Activated naive CD8-positive, alpha-beta T cell treated with anti-CD3 and anti-CD28 coated beads, Interleukin-2, amount 50 U/mL, for 24 hours (primary cell): ENCODE results near the gene FAM53A.
A peak's percentile ranks its signal among the peaks of the same experiment; 100 is the strongest.

Experiments used
- ATAC-seq: fragments of 150-1000 bp; cut with Tn5 transposase; one replicate; pipeline ENCODE4 v1.10.0; 2021
- DNase-seq: peaks from one replicate; pipeline ENCODE4 v3.0.0; 2021
- H3K27ac Mint-ChIP-seq: one replicate; pipeline ENCODE4 v1.8.0; 2021; ENCODE audit warnings: mild to moderate bottlenecking, mixed read lengths
- H3K27me3 Mint-ChIP-seq: one replicate; pipeline ENCODE4 v1.8.0; 2021; ENCODE audit warnings: mixed read lengths
- H3K36me3 Mint-ChIP-seq: one replicate; pipeline ENCODE4 v1.8.0; 2021; ENCODE audit warnings: low read depth, mixed read lengths
- H3K4me1 Mint-ChIP-seq: one replicate; pipeline ENCODE4 v1.8.0; 2021; ENCODE audit warnings: mixed read lengths
- H3K4me3 Mint-ChIP-seq: one replicate; pipeline ENCODE4 v1.8.0; 2021; ENCODE audit warnings: mild to moderate bottlenecking, moderate library complexity, mixed read lengths
- H3K9me3 Mint-ChIP-seq: one replicate; pipeline ENCODE4 v1.8.0; 2021; ENCODE audit warnings: mixed read lengths

Gene FAM53A, protein sequence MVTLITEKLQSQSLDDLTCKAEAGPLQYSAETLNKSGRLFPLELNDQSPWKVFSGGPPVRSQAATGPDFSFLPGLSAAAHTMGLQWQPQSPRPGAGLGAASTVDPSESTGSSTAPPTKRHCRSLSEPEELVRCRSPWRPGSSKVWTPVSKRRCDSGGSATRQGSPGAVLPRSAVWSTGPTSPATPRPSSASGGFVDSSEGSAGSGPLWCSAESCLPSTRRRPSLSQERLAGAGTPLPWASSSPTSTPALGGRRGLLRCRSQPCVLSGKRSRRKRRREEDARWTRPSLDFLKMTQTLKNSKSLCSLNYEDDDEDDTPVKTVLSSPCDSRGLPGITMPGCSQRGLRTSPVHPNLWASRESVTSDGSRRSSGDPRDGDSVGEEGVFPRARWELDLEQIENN

DNA sequence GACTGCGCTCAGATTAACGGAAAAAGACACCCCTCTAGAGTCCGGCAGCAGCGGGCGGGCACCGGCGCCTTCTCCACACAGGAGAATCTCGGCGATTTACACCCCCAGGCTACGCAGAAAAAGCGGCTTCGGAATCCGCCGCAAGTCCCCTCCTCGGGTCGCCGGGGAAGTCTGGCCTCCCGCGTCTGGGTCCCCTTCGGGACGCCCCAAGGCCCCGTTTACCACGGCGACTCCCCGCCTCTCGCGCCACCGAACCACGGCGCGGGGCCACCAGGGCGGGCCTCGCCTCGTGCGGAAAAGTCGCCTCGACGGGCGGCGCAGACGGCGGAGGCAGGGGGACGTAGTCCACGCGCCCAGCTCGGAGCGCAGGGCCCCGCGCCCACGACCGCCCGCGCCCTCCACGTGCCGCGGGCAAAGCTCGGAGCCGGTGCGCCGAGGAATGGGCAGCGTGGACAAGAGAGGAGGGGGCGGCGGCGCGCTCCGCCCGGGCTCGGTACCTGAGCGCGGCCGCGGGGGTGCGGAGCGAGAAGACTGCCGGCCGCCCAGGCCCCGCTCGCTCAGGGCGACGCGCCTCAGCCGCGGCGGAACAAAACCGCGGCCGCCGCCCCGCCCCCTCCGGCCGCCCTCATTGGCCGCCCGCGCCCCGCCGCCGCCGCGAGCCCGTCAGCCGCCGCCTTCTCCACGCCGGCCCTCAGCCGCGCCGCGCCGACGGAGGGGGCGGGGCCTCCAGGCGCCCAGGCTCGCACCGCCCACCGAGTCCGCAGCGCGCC, at the start of gene FAM53A:
Gene FAM53A (minus strand): TSS at position 578 of the 770 bp plus-strand sequence. CDS start 15,572 bp downstream, outside the sequence.
- Mint-ChIP-seq H3K36me3 (peaks cover 2% of the 10 kb centered on the region), H3K27me3 (peaks cover 3% of the 10 kb centered on the region), H3K27ac (peak within 1 kb of the TSS; percentile 73), H3K9me3 (no peaks in the 10 kb centered on the region), H3K4me3 (peak within 1 kb of the TSS; percentile 81), H3K4me1 (peaks cover 11% of the 10 kb centered on the region)
- DNase-seq (peak; percentile 32), ATAC-seq (peak; percentile 94)

DNA sequence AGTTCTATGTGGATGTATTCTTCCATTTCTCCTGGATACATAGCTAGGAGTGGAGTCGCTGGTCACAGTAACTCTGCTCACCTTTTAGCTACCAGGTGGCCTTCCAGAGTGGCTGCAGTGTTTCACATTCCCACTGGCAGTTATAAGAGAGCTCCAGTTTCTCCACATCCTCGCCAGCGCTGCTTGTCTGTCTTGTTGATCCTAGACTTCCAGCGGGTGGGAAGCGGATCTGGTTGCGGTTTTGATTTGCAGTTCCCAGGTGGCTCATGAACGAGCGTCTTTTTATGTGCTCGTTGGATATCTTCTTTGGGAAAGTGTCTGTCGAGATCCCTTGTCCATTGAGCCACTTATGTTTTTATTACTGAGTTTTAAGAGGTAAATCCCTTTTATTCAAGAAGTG, 48.8 kb upstream of the FAM53A start:
- no peaks in the 10 kb centered on the region for H3K27me3 Mint-ChIP-seq
- no peaks in the 10 kb centered on the region for H3K9me3 Mint-ChIP-seq
- H3K4me1 Mint-ChIP-seq: peaks cover 18% of the 10 kb centered on the region
- ATAC-seq (no peak), DNase-seq (no peak)
- no peak overlapping the region for H3K4me3 Mint-ChIP-seq
- peaks cover 65% of the 10 kb centered on the region for H3K36me3 Mint-ChIP-seq
- H3K27ac Mint-ChIP-seq: no peak overlapping the region

DNA sequence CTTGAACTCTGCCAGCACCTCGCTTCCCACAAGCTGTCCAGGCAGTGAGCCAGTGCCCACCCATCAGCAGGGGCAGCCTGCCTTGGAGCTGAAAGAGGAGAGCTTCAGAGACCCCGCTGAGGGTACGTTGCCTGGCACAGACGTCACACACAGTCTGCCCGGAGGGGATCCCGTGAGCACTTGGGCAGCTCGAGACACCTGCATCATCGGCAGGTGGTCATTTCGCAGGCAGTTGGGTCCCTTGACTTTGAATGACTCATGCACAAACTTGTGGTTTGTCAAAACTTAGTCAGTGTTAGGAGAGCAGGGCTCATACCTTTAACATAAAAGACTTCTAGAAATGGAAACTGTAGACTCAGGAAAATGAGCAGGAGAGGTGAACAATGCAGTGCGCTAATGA, 47.1 kb upstream of the FAM53A start:
- H3K9me3 Mint-ChIP-seq: no peaks in the 10 kb centered on the region
- no peaks in the 10 kb centered on the region for H3K27me3 Mint-ChIP-seq
- DNase-seq: no peak
- peak; percentile 84 for ATAC-seq
- peaks cover 63% of the 10 kb centered on the region for H3K36me3 Mint-ChIP-seq
- H3K4me1 Mint-ChIP-seq: peaks cover 31% of the 10 kb centered on the region
- no peak overlapping the region for H3K27ac Mint-ChIP-seq
- H3K4me3 Mint-ChIP-seq: no peak overlapping the region

DNA sequence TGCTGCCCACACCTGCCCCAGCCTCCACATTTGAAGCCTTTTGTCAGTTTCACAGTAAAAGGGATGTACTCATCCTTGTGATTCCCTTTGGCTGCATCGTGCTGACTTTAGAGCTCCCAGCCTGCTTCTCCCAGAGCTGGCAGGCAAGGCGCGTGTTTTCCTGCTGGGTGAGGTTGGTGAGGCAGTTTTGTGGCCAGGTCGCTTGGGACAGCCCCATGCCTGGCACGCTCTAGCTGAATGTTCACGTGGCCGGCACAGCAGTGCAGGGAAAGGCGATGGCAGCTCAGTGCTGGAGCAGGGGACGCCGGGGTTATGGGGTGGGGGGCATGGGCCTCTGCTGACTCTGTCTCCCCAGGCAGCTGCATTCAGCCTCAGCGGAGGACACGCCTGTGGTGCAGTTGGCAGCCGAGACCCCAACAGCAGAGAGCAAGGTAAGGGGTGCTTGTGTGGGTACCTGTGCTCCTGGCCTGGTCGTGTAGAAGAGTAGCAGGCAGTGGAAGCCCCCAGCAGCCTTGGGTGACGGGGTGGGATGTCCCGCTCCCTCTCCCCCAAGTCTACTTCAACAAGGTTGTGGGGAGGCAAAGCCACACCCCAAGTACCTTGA, 46.5 kb upstream of the FAM53A start:
- H3K4me3 Mint-ChIP-seq: no peak overlapping the region
- H3K36me3 Mint-ChIP-seq: peaks cover 65% of the 10 kb centered on the region
- H3K27ac Mint-ChIP-seq: no peak overlapping the region

DNA sequence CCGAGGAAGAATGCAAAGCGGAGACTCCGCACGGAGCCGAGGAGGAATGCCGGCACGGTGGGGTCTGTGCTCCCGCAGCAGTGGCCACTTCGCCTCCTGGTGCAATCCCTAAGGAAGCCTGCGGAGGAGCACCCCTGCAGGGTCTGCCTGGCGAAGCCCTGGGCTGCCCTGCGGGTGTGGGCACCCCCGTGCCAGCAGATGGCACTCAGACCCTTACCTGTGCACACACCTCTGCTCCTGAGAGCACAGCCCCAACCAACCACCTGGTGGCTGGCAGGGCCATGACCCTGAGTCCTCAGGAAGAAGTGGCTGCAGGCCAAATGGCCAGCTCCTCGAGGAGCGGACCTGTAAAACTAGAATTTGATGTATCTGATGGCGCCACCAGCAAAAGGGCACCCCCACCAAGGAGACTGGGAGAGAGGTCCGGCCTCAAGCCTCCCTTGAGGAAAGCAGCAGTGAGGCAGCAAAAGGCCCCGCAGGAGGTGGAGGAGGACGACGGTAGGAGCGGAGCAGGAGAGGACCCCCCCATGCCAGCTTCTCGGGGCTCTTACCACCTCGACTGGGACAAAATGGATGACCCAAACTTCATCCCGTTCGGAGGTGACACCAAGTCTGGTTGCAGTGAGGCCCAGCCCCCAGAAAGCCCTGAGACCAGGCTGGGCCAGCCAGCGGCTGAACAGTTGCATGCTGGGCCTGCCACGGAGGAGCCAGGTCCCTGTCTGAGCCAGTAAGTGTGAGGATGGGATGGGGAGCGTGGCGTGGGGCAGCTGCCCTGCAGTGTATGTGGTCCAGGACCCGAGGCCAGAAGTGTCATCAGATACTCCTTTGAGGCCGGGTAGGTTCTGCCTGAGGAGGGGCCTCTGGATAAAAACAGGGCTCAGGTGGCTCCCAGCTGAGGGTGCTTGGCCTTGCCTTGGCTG, 44.2 kb upstream of the FAM53A start:
- no peak overlapping the region for H3K4me3 Mint-ChIP-seq
- H3K4me1 Mint-ChIP-seq: peaks cover 54% of the 10 kb centered on the region
- no peaks in the 10 kb centered on the region for H3K27me3 Mint-ChIP-seq
- H3K27ac Mint-ChIP-seq: no peak overlapping the region
- peaks cover 64% of the 10 kb centered on the region for H3K36me3 Mint-ChIP-seq
- no peaks in the 10 kb centered on the region for H3K9me3 Mint-ChIP-seq
- no peak for DNase-seq
- ATAC-seq: no peak

More for the DNA sequence above, 46.5 kb upstream of the FAM53A start:
- DNase-seq (no peak), ATAC-seq (no peak)
- Mint-ChIP-seq H3K4me1 (peaks cover 35% of the 10 kb centered on the region), H3K9me3 (no peaks in the 10 kb centered on the region), H3K27me3 (no peaks in the 10 kb centered on the region)

DNA sequence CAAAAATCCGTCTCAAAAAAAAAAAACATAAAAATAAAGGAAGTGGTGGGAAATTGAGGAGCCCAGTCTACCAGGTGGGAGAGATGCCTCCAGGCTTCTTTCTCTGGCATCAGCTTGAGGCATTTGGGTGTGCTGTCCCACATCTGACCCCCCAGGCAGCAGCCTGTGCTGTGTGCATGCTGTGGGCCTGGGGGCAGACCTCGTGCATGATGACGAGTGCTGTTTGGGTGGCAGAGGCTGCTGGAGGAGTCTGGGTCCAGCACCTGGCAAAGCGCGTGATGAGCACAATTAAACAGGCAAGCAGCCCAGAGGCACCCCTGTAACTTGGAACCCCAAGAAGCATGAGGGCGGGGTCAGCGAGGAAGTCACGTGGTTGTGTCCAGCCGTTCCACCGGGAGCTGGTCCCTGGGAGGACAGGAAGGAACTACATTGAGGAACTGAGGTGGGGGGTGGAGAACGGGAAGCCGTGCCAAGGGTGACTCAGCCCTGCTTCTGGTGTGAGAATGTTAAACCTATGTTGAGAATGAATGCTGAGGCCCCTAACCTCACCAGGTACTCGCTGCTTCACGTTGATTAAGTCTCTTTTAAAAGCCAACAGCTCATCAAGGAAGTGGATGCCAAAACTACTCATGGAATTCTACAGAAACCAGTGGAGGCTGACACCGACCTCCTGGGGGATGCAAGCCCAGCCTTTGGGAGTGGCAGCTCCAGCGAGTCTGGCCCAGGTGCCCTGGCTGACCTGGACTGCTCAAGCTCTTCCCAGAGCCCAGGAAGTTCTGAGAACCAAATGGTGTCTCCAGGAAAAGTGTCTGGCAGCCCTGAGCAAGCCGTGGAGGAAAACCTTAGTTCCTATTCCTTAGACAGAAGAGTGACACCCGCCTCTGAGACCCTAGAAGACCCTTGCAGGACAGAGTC, 43.3 kb upstream of the FAM53A start:
- Mint-ChIP-seq H3K9me3 (no peaks in the 10 kb centered on the region), H3K4me3 (no peak overlapping the region), H3K27me3 (no peaks in the 10 kb centered on the region), H3K36me3 (peaks cover 63% of the 10 kb centered on the region), H3K27ac (no peak overlapping the region), H3K4me1 (peaks cover 63% of the 10 kb centered on the region)
- ATAC-seq (no peak), DNase-seq (no peak)

DNA sequence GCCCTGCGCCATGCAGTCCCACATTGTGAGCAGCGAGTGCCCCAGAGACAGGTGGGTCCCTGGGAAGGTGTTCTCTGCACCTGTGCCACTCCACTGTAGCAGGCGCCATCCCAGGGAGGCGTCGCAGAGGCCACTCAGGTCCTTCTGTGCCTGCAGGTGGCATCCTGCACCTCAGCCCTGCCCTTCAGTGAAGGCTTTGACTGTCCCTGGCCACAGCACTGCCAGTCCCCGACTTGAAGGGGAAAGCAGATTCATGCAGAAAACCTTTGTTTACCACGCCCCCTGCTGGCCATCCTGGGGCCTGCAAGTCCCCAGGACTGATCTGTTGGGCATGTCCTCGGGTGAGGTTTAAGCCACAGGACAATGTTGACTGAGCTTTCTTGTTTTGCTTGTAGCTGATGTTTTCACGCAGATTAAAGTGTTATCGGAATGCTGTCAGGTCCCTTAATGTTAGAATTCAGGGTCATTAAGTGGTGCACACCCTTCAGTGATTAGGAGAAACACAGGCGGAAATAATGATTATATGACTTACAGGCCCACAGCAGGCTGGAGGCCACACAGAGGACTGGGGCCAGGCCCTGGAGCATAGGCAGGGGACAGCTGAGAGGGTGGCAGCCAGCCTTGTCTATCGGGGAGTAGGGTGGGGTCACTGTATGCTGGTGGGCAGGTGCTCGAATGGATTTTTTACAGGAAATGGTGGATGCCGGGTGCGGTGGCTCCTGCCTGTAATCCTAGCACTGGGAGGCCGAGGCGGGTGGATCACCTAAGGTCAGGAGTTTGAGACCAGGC, 42.2 kb upstream of the FAM53A start:
- DNase-seq: peak; percentile 86
- ATAC-seq: peak; percentile 22
- H3K4me3 Mint-ChIP-seq: no peak overlapping the region
- peaks cover 62% of the 10 kb centered on the region for H3K36me3 Mint-ChIP-seq
- H3K9me3 Mint-ChIP-seq: no peaks in the 10 kb centered on the region
- H3K27ac Mint-ChIP-seq: peak overlapping the region; percentile 50
- peaks cover 64% of the 10 kb centered on the region for H3K4me1 Mint-ChIP-seq
- no peaks in the 10 kb centered on the region for H3K27me3 Mint-ChIP-seq

DNA sequence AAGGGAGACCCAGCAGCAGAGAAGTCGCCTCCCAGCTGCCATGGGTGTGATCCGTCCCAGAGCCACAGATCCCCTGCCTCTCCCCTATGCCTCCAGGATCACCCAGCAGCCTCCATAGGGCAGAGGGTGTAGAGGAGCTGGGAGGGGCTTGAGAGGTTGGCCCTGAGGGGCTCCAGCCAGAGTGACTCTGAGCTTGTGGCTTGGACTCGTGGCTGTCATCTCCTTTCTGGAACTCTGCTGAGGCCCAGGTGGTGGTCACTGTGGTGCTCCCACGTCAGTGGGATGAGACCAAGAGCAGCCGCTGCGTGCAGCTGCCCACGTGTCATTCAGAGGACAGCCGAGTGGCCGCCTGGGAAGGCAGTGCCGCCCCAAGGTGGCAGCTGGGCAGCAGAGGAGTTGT, 41.4 kb upstream of the FAM53A start:
- no peaks in the 10 kb centered on the region for H3K27me3 Mint-ChIP-seq
- peak overlapping the region; percentile 37 for H3K27ac Mint-ChIP-seq
- peaks cover 59% of the 10 kb centered on the region for H3K36me3 Mint-ChIP-seq
- H3K4me3 Mint-ChIP-seq: peak overlapping the region; percentile 32
- H3K4me1 Mint-ChIP-seq: peaks cover 59% of the 10 kb centered on the region
- no peaks in the 10 kb centered on the region for H3K9me3 Mint-ChIP-seq
- peak; percentile 1 for DNase-seq
- ATAC-seq: no peak

DNA sequence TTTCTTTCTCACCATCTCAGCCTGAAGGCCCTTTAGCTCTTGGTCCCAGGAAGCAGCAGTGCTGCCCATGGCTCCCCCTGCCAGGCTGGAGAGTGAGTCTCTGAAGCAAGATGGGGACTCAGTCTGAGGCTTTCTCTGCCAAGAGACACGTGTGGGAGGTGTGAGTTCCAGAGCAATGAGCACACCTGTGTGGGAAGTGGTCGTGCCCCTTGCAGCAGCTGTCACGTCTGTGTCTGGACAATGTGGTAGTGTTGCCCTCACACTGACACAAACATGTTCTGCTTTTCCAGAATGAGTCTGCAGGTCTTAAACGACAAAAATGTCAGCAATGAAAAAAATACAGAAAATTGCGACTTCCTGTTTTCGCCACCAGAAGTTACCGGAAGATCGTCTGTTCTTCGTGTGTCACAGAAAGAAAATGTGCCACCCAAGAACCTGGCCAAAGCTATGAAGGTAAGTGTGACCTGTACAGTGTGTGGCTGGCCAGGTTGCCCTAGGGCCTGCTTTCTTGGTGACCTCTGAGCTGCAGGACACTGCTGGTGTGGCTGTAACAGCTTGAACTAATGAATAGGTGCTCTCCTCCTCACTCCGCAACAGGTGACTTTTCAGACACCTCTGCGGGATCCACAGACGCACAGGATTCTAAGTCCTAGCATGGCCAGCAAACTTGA, 39.2 kb upstream of the FAM53A start:
- DNase-seq: peak; percentile 58
- Mint-ChIP-seq H3K9me3 (no peaks in the 10 kb centered on the region), H3K27me3 (no peaks in the 10 kb centered on the region), H3K36me3 (peaks cover 50% of the 10 kb centered on the region), H3K4me3 (peak overlapping the region; percentile 98), H3K4me1 (peaks cover 63% of the 10 kb centered on the region), H3K27ac (peak overlapping the region; percentile 95)
- ATAC-seq: peak; percentile 37

DNA sequence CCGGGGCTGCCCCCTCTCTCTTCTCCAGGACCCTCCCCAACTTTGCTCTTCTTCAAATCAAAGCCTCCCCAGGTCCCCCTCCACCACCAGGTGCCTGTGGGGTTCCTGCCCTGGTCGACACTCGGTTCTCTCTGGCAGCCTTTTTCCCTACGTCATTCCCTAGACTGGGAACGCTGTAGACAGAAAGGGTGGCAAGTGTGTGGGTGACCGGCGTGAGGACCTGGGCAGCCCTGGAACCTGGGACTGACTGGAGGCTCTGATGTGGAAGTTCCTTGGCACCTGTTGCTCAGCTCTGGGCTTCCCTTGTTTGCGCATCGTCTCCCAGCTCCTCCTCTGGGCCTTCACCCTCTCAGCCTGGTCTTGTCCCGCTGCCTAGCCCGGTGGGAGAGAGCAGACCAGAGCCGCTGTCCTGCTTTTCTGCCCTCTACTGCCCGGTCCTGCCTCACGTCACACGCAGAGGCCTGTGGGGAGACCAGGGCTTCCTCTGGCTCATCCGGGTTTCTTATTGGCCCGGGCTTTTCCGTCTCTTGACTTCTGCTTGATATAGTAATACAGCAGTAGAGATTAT, 38.5 kb upstream of the FAM53A start:
- Mint-ChIP-seq H3K4me1 (peaks cover 63% of the 10 kb centered on the region), H3K27me3 (no peaks in the 10 kb centered on the region), H3K4me3 (peak overlapping the region; percentile 98), H3K27ac (peak overlapping the region; percentile 95), H3K9me3 (no peaks in the 10 kb centered on the region), H3K36me3 (peaks cover 47% of the 10 kb centered on the region)
- no peak for ATAC-seq
- no peak for DNase-seq

DNA sequence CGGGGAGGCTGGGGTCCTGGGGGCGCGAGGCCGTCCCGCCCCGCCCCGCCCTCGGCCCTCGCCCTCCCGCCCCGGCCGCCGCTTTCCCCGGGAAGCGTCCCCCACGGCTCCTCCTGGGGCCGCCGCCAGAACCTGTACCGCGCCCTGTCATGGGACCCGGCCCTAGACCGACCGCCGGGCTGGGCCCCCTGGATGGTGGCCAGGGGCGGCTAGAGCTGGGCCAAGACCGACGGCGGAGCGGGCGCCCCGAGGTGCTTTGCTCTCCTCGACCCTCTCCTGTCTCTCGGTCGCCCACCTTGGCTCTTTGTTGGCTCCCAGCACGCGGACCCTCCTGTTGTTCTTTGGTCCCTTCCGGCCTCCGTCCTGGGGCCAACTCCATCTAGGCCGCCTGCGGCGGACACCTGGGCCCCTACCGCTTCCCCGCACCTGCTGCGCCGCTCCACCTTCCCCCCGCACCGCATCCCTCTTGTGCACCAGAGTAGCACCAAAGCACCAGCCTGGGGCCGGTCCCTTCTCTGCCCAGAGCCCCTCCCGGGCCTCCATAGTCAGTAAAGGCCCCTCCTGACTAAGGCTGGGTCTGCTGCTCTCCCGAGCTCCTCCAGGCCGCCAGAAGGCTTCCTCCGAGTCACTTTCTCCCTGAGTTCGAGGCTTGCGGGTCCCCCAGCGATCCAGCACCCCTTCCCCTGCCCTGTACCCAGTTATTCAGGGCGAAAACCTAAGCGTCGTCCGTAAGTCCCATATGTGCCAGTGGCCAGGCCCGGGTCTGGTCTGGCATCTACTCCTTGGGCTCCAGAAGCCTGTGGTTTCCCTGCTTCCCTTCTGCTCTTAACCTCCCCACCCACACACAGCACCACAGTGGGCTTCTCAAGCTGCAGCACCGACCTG, 37.8 kb upstream of the FAM53A start:
- Mint-ChIP-seq H3K4me3 (peak overlapping the region; percentile 98), H3K27me3 (no peaks in the 10 kb centered on the region), H3K4me1 (peaks cover 56% of the 10 kb centered on the region), H3K27ac (peak overlapping the region; percentile 95), H3K9me3 (no peaks in the 10 kb centered on the region), H3K36me3 (peaks cover 42% of the 10 kb centered on the region)
- no peak for DNase-seq
- no peak for ATAC-seq
